IPS-20b (cell line): ENCODE measurements around the gene APOBR.
"Not testable (repeated sequence)": the region's sequence is repeated elsewhere in the genome, so short reads cannot be mapped to it uniquely, and the experiment has no call there.

ENCODE experiments used
- H3K27ac ChIP-seq: one replicate; pipeline ENCODE4 v1.5.1; 2013; ENCODE audit warnings: low read length
- H3K27me3 ChIP-seq: 2 replicates; pipeline ENCODE4 v1.6.1; 2013; ENCODE audit warnings: mild to moderate bottlenecking, low read length, inconsistent platforms; ENCODE audit not compliant: insufficient read depth
- H3K36me3 ChIP-seq: 2 replicates; pipeline ENCODE4 v1.6.1; 2013; ENCODE audit warnings: low read depth, mild to moderate bottlenecking, inconsistent platforms, low read length, moderate library complexity; ENCODE audit not compliant: insufficient read depth
- H3K4me1 ChIP-seq: 2 replicates; pipeline ENCODE4 v1.6.1; 2013; ENCODE audit warnings: mild to moderate bottlenecking, control low read depth, inconsistent platforms, low read length, moderate library complexity; ENCODE audit not compliant: insufficient read depth
- H3K4me3 ChIP-seq: 2 replicates; pipeline ENCODE4 v1.5.1; 2013; ENCODE audit warnings: mild to moderate bottlenecking, low read length, inconsistent platforms
- H3K9ac ChIP-seq: 2 replicates; pipeline ENCODE4 v1.6.1; 2013; ENCODE audit warnings: low read depth, mild to moderate bottlenecking, inconsistent platforms, low read length, moderate library complexity
- H3K9me3 ChIP-seq: 2 replicates; pipeline ENCODE4 v1.6.1; 2013; ENCODE audit warnings: mild to moderate bottlenecking, low read depth, low read length, inconsistent platforms; ENCODE audit not compliant: insufficient read depth

The APOBR gene

GRCh38 chr16:28534542-28535373 is 40.3 kb downstream of the APOBR start:
- no peak overlapping the region for H3K27ac ChIP-seq

GRCh38 chr16:28537076-28537475 is 42.6 kb downstream of the APOBR start:
- Histone ChIP-seq H3K9ac (no peak overlapping the region), H3K9me3 (no peaks in the 10 kb centered on the region), H3K4me3 (no peak overlapping the region), H3K36me3 (no peaks in the 10 kb centered on the region), H3K27ac (no peak overlapping the region), H3K27me3 (no peaks in the 10 kb centered on the region), H3K4me1 (no peaks in the 10 kb centered on the region)

More at GRCh38 chr16:28534542-28535373, 40.3 kb downstream of the APOBR start:
- no peaks in the 10 kb centered on the region for H3K4me1 ChIP-seq
- H3K27me3 ChIP-seq = no peaks in the 10 kb centered on the region
- H3K36me3 ChIP-seq = no peaks in the 10 kb centered on the region
- no peak overlapping the region for H3K9ac ChIP-seq
- H3K9me3 ChIP-seq = no peaks in the 10 kb centered on the region
- H3K4me3 ChIP-seq = no peak overlapping the region

- no peak overlapping the region for H3K9ac ChIP-seq
- H3K36me3 ChIP-seq = no peaks in the 10 kb centered on the region
- H3K27me3 ChIP-seq = no peaks in the 10 kb centered on the region
- no peak overlapping the region for H3K27ac ChIP-seq
- no peak overlapping the region for H3K4me3 ChIP-seq
- no peaks in the 10 kb centered on the region for H3K4me1 ChIP-seq
- H3K9me3 ChIP-seq = no peaks in the 10 kb centered on the region
Measured at GRCh38 chr16:28537964-28538732, 43.7 kb downstream of the APOBR start.

GRCh38 chr16:28538733-28539596 is 44.5 kb downstream of the APOBR start, which contains the start of gene NUPR1:
NUPR1 (minus strand) TSS chr16:28538974; CDS start chr16:28538907, 67 bp downstream.
- no peaks in the 10 kb centered on the region for H3K36me3 ChIP-seq
- no peaks in the 10 kb centered on the region for H3K4me1 ChIP-seq
- H3K27ac ChIP-seq = no peak within 1 kb of the TSS

GRCh38 chr16:28540346-28540745 is 45.9 kb downstream of the APOBR start:
- H3K27me3 ChIP-seq = no peaks in the 10 kb centered on the region
- H3K27ac ChIP-seq = no peak overlapping the region
- H3K9ac ChIP-seq = no peak overlapping the region
- no peaks in the 10 kb centered on the region for H3K36me3 ChIP-seq
- no peaks in the 10 kb centered on the region for H3K9me3 ChIP-seq
- H3K4me1 ChIP-seq = no peaks in the 10 kb centered on the region
- no peak overlapping the region for H3K4me3 ChIP-seq

More at GRCh38 chr16:28538733-28539596, 44.5 kb downstream of the APOBR start, which contains the start of gene NUPR1:
- no peaks in the 10 kb centered on the region for H3K9me3 ChIP-seq
- H3K4me3 ChIP-seq = no peak within 1 kb of the TSS
- H3K9ac ChIP-seq = no peak within 1 kb of the TSS
- H3K27me3 ChIP-seq = no peaks in the 10 kb centered on the region

- Histone ChIP-seq H3K27me3 (no peaks in the 10 kb centered on the region), H3K36me3 (no peaks in the 10 kb centered on the region), H3K9me3 (no peaks in the 10 kb centered on the region), H3K4me1 (no peaks in the 10 kb centered on the region), H3K27ac (no peak overlapping the region), H3K4me3 (no peak overlapping the region), H3K9ac (no peak overlapping the region)
Measured at GRCh38 chr16:28542646-28543045, 48.2 kb downstream of the APOBR start.

GRCh38 chr16:28543072-28543471 is 48.6 kb downstream of the APOBR start:
- no peaks in the 10 kb centered on the region for H3K27me3 ChIP-seq
- H3K27ac ChIP-seq = no peak overlapping the region
- no peak overlapping the region for H3K4me3 ChIP-seq
- H3K36me3 ChIP-seq = no peaks in the 10 kb centered on the region
- H3K9me3 ChIP-seq = no peaks in the 10 kb centered on the region
- H3K9ac ChIP-seq = no peak overlapping the region
- H3K4me1 ChIP-seq = no peaks in the 10 kb centered on the region

- H3K4me3 ChIP-seq = no peak overlapping the region
- no peaks in the 10 kb centered on the region for H3K27me3 ChIP-seq
- no peaks in the 10 kb centered on the region for H3K36me3 ChIP-seq
- H3K4me1 ChIP-seq = no peaks in the 10 kb centered on the region
- no peaks in the 10 kb centered on the region for H3K9me3 ChIP-seq
- no peak overlapping the region for H3K27ac ChIP-seq
- H3K9ac ChIP-seq = no peak overlapping the region
Measured at GRCh38 chr16:28544998-28545397, 50.6 kb downstream of the APOBR start.

- not testable (repeated sequence) for H3K36me3 ChIP-seq, H3K27me3 ChIP-seq, H3K4me3 ChIP-seq, H3K27ac ChIP-seq, H3K9ac ChIP-seq, H3K9me3 ChIP-seq, H3K4me1 ChIP-seq
Measured at GRCh38 chr16:28545964-28546363, 51.5 kb downstream of the APOBR start.

GRCh38 chr16:28546626-28547025 is 52.2 kb downstream of the APOBR start:
- Histone ChIP-seq H3K27me3 (no peaks in the 10 kb centered on the region), H3K9me3 (no peaks in the 10 kb centered on the region), H3K4me1 (no peaks in the 10 kb centered on the region), H3K36me3 (no peaks in the 10 kb centered on the region), H3K4me3 (no peak overlapping the region), H3K9ac (no peak overlapping the region), H3K27ac (no peak overlapping the region)

- Histone ChIP-seq H3K9me3 (no peaks in the 10 kb centered on the region), H3K4me1 (no peaks in the 10 kb centered on the region), H3K9ac (no peak overlapping the region), H3K4me3 (no peak overlapping the region), H3K27ac (no peak overlapping the region), H3K36me3 (no peaks in the 10 kb centered on the region), H3K27me3 (no peaks in the 10 kb centered on the region)
Measured at GRCh38 chr16:28548306-28548802, 53.9 kb downstream of the APOBR start.
